HG02678 (cell line): ENCODE results near the gene TTPAL.
"Not testable (repeated sequence)": the region's sequence is repeated elsewhere in the genome, so short reads cannot be mapped to it uniquely, and the experiment has no call there.

Experiments used
- ATAC-seq: cut with Tn5 transposase; IDR thresholded peaks from one replicate; pipeline ENCODE4 v1.9.1; 2021; ENCODE audit warnings: mild to moderate bottlenecking, moderate library complexity; ENCODE audit not compliant: unreplicated experiment

TTPAL gene

GRCh38 chr20:44467289-44467883, 8.3 kb upstream of the TTPAL start:
- ATAC-seq, result no peak

GRCh38 chr20:44468044-44468782, 7.5 kb upstream of the TTPAL start:
- ATAC-seq, result no peak

DNA sequence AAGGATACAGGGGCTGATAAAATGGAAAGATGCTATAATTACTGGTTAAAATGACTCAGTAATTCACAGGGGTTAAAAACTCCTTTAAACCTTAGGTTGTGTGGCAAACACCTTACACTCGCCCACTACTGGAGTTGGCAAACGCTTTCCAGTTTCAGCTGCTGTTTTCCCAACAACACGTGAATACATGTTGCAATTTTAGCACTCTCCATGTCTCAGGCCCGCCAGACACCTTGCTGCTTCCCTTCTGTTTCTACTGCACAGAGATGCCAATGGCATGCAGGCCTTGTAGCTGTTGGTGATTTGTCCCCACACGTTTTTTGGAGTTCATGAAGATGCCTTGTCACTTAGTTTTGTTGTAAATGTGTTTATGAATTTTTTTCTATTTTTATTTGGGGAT, 5.3 kb upstream of the TTPAL start:
- no peak for ATAC-seq

DNA sequence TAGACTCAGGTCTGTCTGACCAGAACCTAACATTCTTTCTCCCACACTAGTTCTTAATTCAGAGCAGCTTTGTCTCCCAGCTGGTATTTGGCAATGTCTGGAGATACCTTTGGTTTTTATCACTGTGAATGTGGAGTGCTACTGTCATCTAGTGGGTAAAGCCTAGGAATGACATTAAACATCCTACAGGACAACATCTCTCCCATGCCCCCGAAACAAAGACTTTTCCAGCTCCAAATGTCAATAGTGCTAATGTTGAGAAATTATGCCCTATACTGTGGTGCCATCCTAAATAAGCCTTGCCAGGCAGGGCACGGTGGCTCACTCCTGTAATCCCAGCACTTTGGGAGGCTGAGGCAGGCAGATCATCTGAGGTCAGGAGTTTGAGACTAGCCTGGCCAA, 4.2 kb upstream of the TTPAL start:
- no peak for ATAC-seq

DNA sequence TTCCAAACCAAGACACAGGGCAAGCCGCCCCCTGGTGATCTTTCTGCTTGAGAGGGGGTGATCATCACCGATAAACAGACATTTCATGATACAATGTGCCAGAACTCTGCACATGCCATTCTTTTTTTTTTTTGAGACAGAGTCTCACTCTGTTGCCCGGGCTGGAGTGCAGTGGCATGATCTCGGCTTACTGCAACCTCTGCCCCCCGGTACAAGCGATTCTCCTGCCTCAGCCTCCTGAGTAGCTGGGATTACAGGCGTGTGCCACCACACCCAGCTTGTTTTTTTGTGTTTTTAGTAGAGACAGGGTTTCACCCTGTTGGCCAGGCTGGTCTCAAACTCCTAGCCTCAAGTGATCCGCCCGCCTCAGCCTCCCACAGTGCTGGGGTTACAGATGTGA, 3.4 kb upstream of the TTPAL start:
- not testable (repeated sequence) for ATAC-seq

- no peak for ATAC-seq
Measured at GRCh38 chr20:44475372-44475693, 341 bp upstream of the TTPAL start.

- ATAC-seq, result no peak
Measured at GRCh38 chr20:44477151-44477550, 1.5 kb downstream of the TTPAL start.

- no peak for ATAC-seq
Measured at GRCh38 chr20:44478206-44478605, 2.5 kb downstream of the TTPAL start.

- ATAC-seq, result no peak
Measured at GRCh38 chr20:44479643-44480042, 4.0 kb downstream of the TTPAL start.

DNA sequence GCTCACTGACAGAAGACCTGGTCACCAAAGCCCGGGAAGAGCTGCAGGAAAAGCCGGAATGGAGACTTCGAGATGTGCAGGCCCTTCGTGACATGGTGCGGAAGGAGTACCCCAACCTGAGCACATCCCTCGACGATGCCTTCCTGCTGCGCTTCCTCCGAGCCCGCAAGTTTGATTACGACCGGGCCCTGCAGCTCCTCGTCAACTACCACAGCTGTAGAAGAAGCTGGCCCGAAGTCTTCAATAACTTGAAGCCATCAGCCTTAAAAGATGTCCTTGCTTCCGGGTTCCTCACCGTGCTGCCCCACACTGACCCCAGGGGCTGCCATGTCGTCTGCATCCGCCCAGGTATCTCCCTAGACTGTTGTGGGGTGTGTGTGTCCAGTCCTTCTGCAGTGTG, 4.4 kb downstream of the TTPAL start:
- no peak for ATAC-seq

- ATAC-seq, result no peak
Measured at GRCh38 chr20:44481719-44482416, 6.2 kb downstream of the TTPAL start.

- ATAC-seq, result no peak
Measured at GRCh38 chr20:44483112-44483511, 7.4 kb downstream of the TTPAL start.

DNA sequence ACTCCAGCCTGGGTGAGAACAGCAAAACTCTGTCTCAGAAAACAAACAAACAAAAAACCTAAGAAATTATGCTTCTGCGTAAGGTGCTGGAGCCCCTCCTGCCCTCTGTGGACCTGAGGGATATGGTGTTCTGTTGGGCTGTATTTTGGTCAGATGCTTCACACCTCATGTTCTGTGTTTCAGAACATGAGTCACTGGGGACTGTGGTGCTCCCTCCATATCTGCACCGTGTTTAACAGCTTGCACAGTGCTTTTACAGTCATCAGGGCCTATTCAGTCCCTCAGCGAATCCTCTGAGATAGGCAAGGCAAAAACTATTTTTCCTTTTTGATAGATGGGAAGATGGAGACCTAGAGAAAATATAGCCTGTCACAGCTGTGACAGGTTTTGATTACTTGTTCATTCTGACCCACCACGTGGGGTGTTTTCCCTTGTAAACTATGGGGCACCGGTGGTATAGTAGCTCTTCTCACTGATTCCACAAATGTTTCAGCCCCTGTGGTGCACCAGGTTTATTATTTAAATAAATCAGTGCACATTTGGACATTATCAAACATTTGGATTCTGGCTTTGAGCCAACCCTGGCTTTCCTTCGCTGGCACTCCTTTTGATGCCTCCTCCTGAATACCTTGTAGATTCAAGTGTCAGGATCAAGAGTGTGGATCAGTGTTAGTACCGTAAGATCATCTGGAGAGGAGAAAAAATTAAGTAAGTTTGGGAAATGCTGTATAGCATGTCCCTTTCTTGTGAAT, 9.6 kb downstream of the TTPAL start:
- no peak for ATAC-seq

- ATAC-seq, result no peak
Measured at GRCh38 chr20:44485830-44486198, 10.1 kb downstream of the TTPAL start.

DNA sequence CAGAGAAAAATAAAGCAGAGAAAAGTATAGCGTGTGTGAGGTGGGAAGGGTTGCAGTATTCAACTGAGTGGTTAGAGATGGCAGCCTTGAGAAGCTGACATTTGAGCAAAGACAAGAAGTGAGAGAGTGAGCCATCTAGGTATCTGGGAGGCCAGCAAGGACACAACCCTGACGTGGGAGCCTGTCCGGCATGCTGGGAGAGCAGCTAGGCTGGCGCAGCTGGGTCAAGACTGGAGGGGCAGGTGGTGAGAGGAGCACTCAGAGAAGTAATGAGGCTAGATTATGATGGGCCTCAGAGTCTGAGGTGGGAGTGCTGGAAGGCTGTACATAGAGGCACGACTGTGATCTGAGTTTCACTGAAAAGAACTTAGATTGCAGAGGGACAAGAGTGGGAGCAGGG, 12.9 kb downstream of the TTPAL start:
- no peak for ATAC-seq

DNA sequence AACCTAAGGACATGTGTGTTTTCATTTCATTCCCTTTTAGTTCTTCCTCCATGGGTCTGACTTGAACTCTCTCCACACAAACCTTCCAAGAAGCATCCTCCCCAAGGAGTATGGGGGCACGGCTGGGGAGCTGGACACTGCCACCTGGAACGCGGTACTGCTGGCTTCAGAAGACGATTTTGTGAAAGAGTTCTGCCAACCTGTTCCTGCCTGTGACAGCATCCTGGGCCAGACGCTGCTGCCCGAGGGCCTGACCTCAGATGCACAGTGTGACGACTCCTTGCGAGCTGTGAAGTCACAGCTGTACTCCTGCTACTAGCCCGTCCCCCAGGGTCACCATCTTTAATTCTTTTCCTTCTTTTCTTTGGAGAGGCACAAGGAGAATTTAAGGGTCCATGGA, 13.5 kb downstream of the TTPAL start:
- no peak for ATAC-seq

DNA sequence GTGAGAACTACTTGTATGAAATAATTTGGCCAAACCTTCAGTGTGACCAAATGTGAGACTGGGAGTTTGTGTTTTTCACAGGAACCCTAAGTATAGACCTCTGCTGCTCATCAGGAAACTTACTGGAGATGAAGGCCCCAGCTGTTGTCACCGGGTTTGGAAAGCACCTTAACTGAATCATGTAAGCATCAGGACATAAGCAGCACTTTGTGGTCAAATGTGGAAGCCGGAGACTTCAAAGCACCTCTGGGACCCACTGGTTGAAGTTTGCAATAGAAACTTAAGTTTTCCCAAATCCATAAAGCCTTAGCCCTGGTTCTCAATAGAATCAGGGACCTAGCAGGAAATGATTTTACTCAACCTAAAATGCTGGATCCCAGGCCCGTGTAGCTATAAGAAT, 14.3 kb downstream of the TTPAL start:
- ATAC-seq, result no peak

DNA sequence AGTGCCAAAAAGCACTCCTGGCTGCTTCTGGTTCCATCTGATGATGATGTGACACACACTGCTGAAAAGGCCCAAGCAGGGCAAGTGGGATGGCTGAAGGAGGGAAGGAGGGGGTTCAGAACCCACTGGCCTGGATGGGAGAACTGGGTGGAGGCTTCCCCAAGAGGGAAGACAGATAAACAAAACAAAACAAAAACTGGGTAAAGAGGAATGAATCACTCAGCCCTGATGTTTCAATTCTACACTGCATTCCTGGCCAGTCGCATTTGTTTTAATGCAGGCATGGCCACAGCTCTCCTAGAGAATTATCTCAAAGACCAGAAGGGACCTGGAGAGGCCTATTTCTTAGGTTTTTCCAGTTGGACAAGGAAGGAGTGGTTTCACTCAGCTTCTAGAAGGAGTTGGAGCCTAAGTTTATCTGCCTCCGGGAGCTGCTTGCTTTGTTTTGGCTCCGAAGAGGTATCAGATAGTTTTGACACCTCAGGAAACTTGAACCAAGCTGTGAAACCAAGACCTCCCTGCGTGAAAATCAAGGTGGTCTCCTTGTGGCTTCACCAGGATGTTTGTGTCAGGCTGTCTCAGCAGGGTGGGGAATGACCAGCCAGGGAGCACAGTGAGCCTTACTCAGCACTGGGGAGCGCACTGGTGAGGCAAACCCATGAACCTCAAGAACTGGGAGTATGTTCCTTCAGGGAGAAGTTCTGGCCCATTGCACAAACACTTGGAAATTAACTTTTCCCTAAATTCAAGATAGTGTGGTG, 16.1 kb downstream of the TTPAL start:
- ATAC-seq, result no peak

GRCh38 chr20:44494266-44494665, 18.6 kb downstream of the TTPAL start:
- no peak for ATAC-seq

- ATAC-seq, result no peak
Measured at GRCh38 chr20:44494681-44495080, 19.0 kb downstream of the TTPAL start.

DNA sequence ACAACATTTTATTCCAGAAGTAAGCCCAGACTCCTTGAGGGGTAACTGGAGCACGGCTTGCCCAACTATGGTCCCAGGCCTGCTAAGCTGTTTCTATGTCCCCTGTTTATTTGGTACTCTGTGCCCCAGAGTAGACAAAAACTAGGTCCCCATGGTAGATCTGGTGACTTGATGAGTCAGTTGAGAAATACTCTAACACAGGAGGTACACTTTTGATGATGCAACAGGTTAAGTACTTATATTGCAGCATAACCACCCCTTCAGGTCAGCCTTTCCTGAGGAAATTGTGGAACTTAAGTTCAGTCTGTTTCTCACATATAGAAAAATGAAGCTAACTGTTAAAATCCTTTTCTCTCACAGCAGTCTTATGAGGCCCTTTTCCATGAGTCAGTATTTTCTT, 19.6 kb downstream of the TTPAL start:
- no peak for ATAC-seq
